ENCODE data around the gene GGNBP2.

GRCh38 chr17:36533935-36534839 lies 10.5 kb upstream of the GGNBP2 start:
- TF ChIP-seq EZH2 (IDR thresholded peaks at IDR 0.05; ENCODE audit: insufficient read depth, poor library complexity, severe bottlenecking) = no peak
- TF ChIP-seq EZH2phosphoT487 (IDR thresholded peaks at IDR 0.05; ENCODE audit: insufficient read depth, low read depth) = no peak
